Measurements from ENCODE around the gene SHANK1. TPM values are rescaled to one million over a fixed set of nuclear protein-coding genes. Genes with fewer than 3 reads are reported as not detected.

The SHANK1 gene
- total RNA-seq, 4 donors from 2014 or later = 4.0 to 6.5 TPM; not detected in 2

GRCh38 chr19:50696094-50696483 is 23.5 kb downstream of the SHANK1 start:
- no peak for TF ChIP-seq CTCF (IDR thresholded peaks at IDR 0.05)
- no peak for TF ChIP-seq POLR2A (IDR thresholded peaks at IDR 0.05)
- no peak for DNase-seq
- no peaks in the 10 kb centered on the region for H3K36me3 ChIP-seq
- intact Hi-C loops (cut with DNase I; ENCODE audit: low total_unique reads) = no loop called here
- H3K4me1 ChIP-seq = no peaks in the 10 kb centered on the region
- no peaks in the 10 kb centered on the region for H3K9me3 ChIP-seq
- no peak overlapping the region for H3K27ac ChIP-seq
- peaks cover 3 to 21% of the 10 kb centered on the region in 2 donors for H3K27me3 ChIP-seq
- H3K4me3 ChIP-seq = no peak overlapping the region

GRCh38 chr19:50695251-50696093 is 24.1 kb downstream of the SHANK1 start:
- no peaks in the 10 kb centered on the region for H3K36me3 ChIP-seq
- H3K9me3 ChIP-seq = no peaks in the 10 kb centered on the region
- intact Hi-C loops (cut with DNase I; ENCODE audit: low total_unique reads) = no loop called here
- no peak overlapping the region for H3K27ac ChIP-seq
- DNase-seq = no peak
- H3K4me3 ChIP-seq = no peak overlapping the region
- H3K4me1 ChIP-seq = no peaks in the 10 kb centered on the region
- peaks cover 3 to 21% of the 10 kb centered on the region in 2 donors for H3K27me3 ChIP-seq
- no peak for TF ChIP-seq CTCF (IDR thresholded peaks at IDR 0.05)
- no peak for TF ChIP-seq POLR2A (IDR thresholded peaks at IDR 0.05)

- TF ChIP-seq POLR2A (IDR thresholded peaks at IDR 0.05) (no peak), CTCF (IDR thresholded peaks at IDR 0.05) (no peak)
- DNase-seq = no peak
- peaks cover 3 to 21% of the 10 kb centered on the region in 2 donors for H3K27me3 ChIP-seq
These were observed 24.8 kb downstream of the SHANK1 start for GRCh38 chr19:50694815-50695145.

GRCh38 chr19:50693064-50693975 is 26.3 kb downstream of the SHANK1 start:
- DNase-seq = no peak
- Histone ChIP-seq H3K36me3 (no peaks in the 10 kb centered on the region), H3K4me3 (no peak overlapping the region), H3K27me3 (peaks cover 3 to 21% of the 10 kb centered on the region in 2 donors), H3K4me1 (no peaks in the 10 kb centered on the region), H3K9me3 (no peaks in the 10 kb centered on the region), H3K27ac (no peak overlapping the region)
- TF ChIP-seq CTCF (IDR thresholded peaks at IDR 0.05) (no peak), POLR2A (IDR thresholded peaks at IDR 0.05) (no peak)
- intact Hi-C loops (cut with DNase I; ENCODE audit: low total_unique reads) = no loop called here

More at GRCh38 chr19:50694815-50695145, 24.8 kb downstream of the SHANK1 start:
- H3K36me3 ChIP-seq = no peaks in the 10 kb centered on the region
- no peak overlapping the region for H3K4me3 ChIP-seq
- H3K9me3 ChIP-seq = no peaks in the 10 kb centered on the region
- no peaks in the 10 kb centered on the region for H3K4me1 ChIP-seq
- intact Hi-C loops (cut with DNase I; ENCODE audit: low total_unique reads) = no loop called here
- H3K27ac ChIP-seq = no peak overlapping the region

- Histone ChIP-seq H3K27me3 (peaks cover 3 to 17% of the 10 kb centered on the region in 2 donors), H3K36me3 (no peaks in the 10 kb centered on the region), H3K27ac (no peak overlapping the region), H3K4me1 (no peaks in the 10 kb centered on the region), H3K9me3 (no peaks in the 10 kb centered on the region), H3K4me3 (no peak overlapping the region)
- intact Hi-C loops (cut with DNase I; ENCODE audit: low total_unique reads) = no loop called here
- TF ChIP-seq POLR2A (IDR thresholded peaks at IDR 0.05) (no peak), CTCF (IDR thresholded peaks at IDR 0.05) (no peak)
- DNase-seq = no peak
These were observed 29.2 kb downstream of the SHANK1 start for GRCh38 chr19:50690439-50690838.
